ENCODE measurements around the gene FKBP11. TPM values are rescaled to one million over a fixed set of nuclear protein-coding genes. Genes with fewer than 3 reads are reported as not detected.

Gene FKBP11
- total and polyA plus RNA-seq, 2 of the 8 experiments (the other 6 are each of a cell fraction or from before 2014, with no cell fraction given) = 45.7 to 65.1 TPM

- Histone ChIP-seq H3K4me1 (replicated peaks in 1 of 4; ENCODE audit: control insufficient read depth in 3 of 4, insufficient read depth in 4 of 4, low read length in 3 of 4) (peaks cover 28 to 49% (median 42%) of the 10 kb centered on the region in 4 experiments), H4K8ac (ENCODE audit: extremely low read depth, insufficient read depth, low read length) (no peak overlapping the region), H3K23me2 (ENCODE audit: low read depth, low read length) (peaks cover 6% of the 10 kb centered on the region; the same call in 1 of the 2 replicates), H2BK12ac (ENCODE audit: low read depth, low read length) (peak overlapping the region; percentile 68; the same call in 1 of the 2 replicates), H3K27ac (ENCODE audit: low read depth, low read length) (no peak overlapping the region), H2BK15ac (ENCODE audit: low read length) (peak overlapping the region; percentile 99; the same call in 1 of the 2 replicates), H3K23ac (ENCODE audit: insufficient read length) (no peak overlapping the region), H2BK120ac (replicated peaks; ENCODE audit: low read depth, low read length) (peak overlapping the region; percentile 54), H2BK20ac (ENCODE audit: low read length) (0 out of 2 replicates have a peak overlapping the region, but pooled peaks have one; percentile 90), H2AK5ac (ENCODE audit: low read depth, low read length) (no peak overlapping the region), H3K18ac (ENCODE audit: extremely low read depth, low read length) (peak overlapping the region; percentile 71; the same call in 1 of the 2 replicates), H3K4me2 (ENCODE audit: insufficient read depth in 1 of 2, low read depth in 2 of 2, low read length in 2 of 2) (peak overlapping the region; percentile 87 to 96), H3K27me3 (replicated peaks in 1 of 4; ENCODE audit: control insufficient read depth in 3 of 4, extremely low read depth in 1 of 4, insufficient read depth in 3 of 4, low read length in 3 of 4) (peaks cover 48 to 81% (median 79%) of the 10 kb centered on the region in 4 experiments), H3K4ac (replicated peaks; ENCODE audit: insufficient read length, low read depth, low read length) (no peak overlapping the region), H2BK5ac (ENCODE audit: low read depth, low read length) (peak overlapping the region; percentile 55; the same call in 1 of the 2 replicates), H4K5ac (ENCODE audit: insufficient read length, low read depth, low read length) (no peak overlapping the region), H3K79me2 (ENCODE audit: control insufficient read depth in 1 of 2, insufficient read depth in 2 of 2, low read length in 2 of 2) (no peaks in the 10 kb centered on the region), H3K9me3 (ENCODE audit: insufficient read depth in 2 of 2, low read depth in 1 of 2, low read length in 1 of 2) (no peaks in the 10 kb centered on the region), H4K20me1 (replicated peaks in 1 of 2; ENCODE audit: control insufficient read depth in 1 of 2, insufficient read depth in 2 of 2, low read length in 2 of 2) (peaks cover 0 to 10% of the 10 kb centered on the region in 2 experiments), H2AFZ (ENCODE audit: low read length) (peak overlapping the region; percentile 68; the same call in 1 of the 2 replicates), H3K79me1 (ENCODE audit: low read depth, low read length) (no peaks in the 10 kb centered on the region), H3K9ac (replicated peaks in 1 of 4; ENCODE audit: extremely low read depth in 1 of 4, low read depth in 3 of 4, low read length in 3 of 4) (no peak overlapping the region), H4K91ac (replicated peaks; ENCODE audit: insufficient read length, low read length) (no peak overlapping the region), H3K36me3 (ENCODE audit: control insufficient read depth in 2 of 4, insufficient read depth in 4 of 4, low read length in 3 of 4) (no peaks in the 10 kb centered on the region; a peak in 1 of 8 replicates), H3K14ac (ENCODE audit: insufficient read length) (no peak overlapping the region), H3K56ac (replicated peaks; ENCODE audit: insufficient read length, low read depth, low read length) (no peak overlapping the region), H3K4me3 (ENCODE audit: extremely low read depth in 1 of 4, insufficient read depth in 2 of 4, low read depth in 3 of 4, low read length in 4 of 4) (peak overlapping the region; percentile 11 to 56 (median 32); a peak in 7 of 8 replicates)
- FAIRE-seq = no peak
- peak in 1 of 2 experiments; percentile 69 for DNase-seq (ENCODE audit: low read depth in 1 of 2, low spot score in 2 of 2)
- CTCF ChIA-PET (ENCODE audit: partially characterized antibody) = interaction anchor here (0.7 to 40.8 kb wide), 11 partner anchors 11 to 369 kb away, joined by 3 to 1336 read pairs (median 4); partner anchors contain the start of genes ARF3, DDN and WNT1
- WGBS, 2 experiments (ENCODE audit: extremely low coverage in 1 of 2, insufficient coverage in 1 of 2, insufficient read length in 1 of 2, insufficient replicate concordance in 2 of 2, low coverage in 1 of 2, low lambda C conversion rate in 2 of 2, missing lambda C conversion rate in 1 of 2) = 4% methylated on average over 61 of the region's 77 CpGs; no CpG with 5 or more reads in 1 of the 2 experiments
- POLR2A ChIA-PET (ENCODE audit: partially characterized antibody) = interaction anchor here (0.9 to 6.9 kb wide), 12 partner anchors 9 to 155 kb away, joined by 3 to 65 read pairs (median 6); partner anchors contain the start of genes ARF3, DDN, RND1 and WNT1
- TF ChIP-seq KDM5A (IDR thresholded peaks at IDR 0.05; ENCODE audit: low read length) (no peak), PHF8 (conservative IDR thresholded peaks at IDR 0.05; ENCODE audit: low read depth, low read length) (no peak), TEAD4 (IDR thresholded peaks at IDR 0.05; ENCODE audit: low read depth, low read length) (no peak), E2F6 (IDR thresholded peaks at IDR 0.05) (peak; percentile 63), CTCF (IDR thresholded peaks at IDR 0.05; ENCODE audit: control extremely low read depth in 1 of 3, insufficient read depth in 1 of 3, low read depth in 1 of 3, low read length in 3 of 3) (peak in 1 of 3 experiments; percentile 8; a peak in 1 of 4 replicates), EGR1 (IDR thresholded peaks at IDR 0.05; ENCODE audit: borderline replicate concordance, low read depth, low read length) (0 out of 2 replicates have a peak, but pooled peaks have one; percentile 23)
Measured at GRCh38 chr12:48969833-48970701, 44.8 kb upstream of the FKBP11 start.

All from H1 (cell line).